NCI-H128 (cell line): Measurements from ENCODE around the gene MYO3B.

Source experiments
- DNase-seq: peaks from one replicate; lab custom pipeline; 2025; ENCODE audit not compliant: unreplicated experiment; lab: John Stamatoyannopoulos, UW

MYO3B gene, protein sequence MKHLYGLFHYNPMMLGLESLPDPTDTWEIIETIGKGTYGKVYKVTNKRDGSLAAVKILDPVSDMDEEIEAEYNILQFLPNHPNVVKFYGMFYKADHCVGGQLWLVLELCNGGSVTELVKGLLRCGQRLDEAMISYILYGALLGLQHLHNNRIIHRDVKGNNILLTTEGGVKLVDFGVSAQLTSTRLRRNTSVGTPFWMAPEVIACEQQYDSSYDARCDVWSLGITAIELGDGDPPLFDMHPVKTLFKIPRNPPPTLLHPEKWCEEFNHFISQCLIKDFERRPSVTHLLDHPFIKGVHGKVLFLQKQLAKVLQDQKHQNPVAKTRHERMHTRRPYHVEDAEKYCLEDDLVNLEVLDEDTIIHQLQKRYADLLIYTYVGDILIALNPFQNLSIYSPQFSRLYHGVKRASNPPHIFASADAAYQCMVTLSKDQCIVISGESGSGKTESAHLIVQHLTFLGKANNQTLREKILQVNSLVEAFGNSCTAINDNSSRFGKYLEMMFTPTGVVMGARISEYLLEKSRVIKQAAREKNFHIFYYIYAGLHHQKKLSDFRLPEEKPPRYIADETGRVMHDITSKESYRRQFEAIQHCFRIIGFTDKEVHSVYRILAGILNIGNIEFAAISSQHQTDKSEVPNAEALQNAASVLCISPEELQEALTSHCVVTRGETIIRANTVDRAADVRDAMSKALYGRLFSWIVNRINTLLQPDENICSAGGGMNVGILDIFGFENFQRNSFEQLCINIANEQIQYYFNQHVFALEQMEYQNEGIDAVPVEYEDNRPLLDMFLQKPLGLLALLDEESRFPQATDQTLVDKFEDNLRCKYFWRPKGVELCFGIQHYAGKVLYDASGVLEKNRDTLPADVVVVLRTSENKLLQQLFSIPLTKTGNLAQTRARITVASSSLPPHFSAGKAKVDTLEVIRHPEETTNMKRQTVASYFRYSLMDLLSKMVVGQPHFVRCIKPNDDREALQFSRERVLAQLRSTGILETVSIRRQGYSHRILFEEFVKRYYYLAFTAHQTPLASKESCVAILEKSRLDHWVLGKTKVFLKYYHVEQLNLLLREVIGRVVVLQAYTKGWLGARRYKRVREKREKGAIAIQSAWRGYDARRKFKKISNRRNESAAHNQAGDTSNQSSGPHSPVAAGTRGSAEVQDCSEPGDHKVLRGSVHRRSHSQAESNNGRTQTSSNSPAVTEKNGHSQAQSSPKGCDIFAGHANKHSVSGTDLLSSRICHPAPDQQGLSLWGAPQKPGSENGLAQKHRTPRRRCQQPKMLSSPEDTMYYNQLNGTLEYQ (N-terminal part only)

DNA sequence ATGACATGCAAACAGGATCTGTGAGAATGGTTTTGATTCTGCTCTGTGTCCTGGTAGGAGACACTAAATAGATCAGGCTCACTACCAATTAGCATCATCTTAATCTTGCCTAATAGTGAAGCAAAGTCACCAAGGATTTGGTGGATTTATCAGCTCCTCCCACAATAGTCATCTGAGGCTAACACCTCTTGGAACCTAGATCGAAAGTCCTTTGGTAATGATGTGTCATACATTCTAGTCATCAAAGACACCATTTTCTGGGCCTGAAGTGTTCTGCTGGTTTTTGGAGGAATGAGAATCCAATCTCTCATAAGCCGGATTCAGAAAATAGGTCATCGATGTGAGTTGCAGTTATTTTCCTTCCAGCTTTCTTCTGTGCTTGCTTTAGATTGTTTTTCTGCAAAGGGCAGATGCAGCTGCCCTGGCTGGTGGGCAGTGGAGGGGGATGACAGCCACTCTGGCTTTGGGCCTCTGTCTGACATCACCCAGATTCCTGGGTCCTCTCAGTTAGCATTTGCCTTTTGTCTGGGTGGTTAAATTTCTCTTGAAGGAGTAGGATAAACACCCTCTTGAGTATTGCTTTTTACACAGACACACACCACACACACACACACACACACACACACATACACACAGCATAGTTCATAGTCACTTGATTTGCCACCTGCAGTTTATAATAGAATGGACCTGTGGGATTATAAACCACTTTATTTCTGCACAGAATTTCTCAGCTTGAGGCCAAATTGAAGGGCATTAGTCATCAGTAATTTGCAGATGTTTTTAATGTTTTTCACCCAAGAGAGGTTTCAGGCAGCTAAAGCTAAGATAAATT is at the start of gene MYO3B:
Gene MYO3B (plus strand): TSS at position 198 of the 832 bp plus-strand sequence. CDS start 141 bp downstream, at position 339.
- no peak for DNase-seq

DNA sequence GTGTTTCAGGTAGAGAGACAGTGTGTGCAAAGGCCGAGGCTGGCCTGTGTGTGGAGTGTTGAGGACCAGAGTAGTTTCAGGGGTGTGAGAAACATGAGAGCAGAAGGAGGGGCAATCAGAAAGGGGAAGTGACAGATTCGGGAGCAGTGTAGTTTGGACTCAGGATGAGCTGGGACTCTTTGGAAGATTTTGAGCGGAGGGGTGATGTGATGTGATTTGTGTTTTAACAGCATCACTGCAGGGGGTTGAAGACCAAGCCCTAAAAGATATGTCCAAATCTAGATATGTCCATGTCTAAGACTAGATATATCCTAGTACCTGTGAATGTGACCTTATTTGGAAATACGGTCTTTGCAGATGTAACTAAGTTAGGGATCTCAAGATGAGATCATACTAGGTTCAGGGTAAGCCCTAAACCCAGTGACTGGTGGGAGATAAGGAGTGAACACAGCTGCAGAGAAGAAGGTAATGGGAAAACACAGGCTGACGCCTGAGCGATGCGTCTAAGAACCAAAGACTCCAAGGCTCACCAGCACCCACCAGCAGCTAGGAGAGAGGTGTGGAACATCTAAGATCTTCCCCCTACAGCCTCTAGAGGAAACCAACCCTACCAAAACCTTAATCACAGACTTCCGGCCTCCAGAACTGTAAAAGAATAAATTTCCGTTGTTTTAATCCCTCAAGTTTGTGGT is 38.5 kb upstream of the MYO3B start:
- DNase-seq: no peak

DNA sequence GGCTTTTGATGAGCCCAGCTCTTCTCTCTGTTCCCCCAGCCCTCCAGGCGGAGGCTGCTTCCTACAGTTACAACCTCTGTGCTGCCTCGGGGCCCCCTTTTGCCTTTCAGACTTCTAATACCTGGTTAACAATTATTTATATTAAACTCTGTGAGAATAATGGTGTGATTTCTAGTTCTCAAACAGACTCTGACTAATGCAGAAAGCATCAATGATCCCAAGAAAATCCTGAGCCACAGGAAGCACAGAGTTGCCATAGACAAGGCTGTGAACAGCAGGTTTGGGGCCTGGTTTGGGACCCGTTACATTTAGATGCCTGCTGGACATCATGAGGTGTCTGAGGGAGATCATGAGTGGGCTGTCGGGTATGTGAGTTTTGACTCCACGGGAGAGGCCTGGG is 37.4 kb upstream of the MYO3B start:
- no peak for DNase-seq

DNA sequence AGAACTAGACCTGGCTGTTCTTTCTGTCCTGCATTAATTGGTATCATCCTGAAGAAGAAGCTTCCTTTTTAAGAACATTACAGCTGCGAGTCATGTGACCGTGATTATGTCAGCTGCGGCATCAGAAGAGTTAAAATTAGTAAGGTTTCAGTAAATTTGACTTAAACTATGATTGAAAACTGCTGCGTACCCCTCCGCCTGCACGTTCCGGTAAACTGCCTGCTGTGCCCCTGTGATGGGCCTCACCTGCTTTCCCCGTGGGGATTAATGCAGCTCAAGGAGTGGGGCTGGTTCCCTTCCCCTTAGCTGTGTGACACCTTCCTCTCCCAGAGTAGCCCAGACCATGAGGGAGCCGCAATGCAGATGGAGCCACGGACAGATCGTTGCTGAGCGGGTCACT is 36.1 kb upstream of the MYO3B start:
- no peak for DNase-seq

DNA sequence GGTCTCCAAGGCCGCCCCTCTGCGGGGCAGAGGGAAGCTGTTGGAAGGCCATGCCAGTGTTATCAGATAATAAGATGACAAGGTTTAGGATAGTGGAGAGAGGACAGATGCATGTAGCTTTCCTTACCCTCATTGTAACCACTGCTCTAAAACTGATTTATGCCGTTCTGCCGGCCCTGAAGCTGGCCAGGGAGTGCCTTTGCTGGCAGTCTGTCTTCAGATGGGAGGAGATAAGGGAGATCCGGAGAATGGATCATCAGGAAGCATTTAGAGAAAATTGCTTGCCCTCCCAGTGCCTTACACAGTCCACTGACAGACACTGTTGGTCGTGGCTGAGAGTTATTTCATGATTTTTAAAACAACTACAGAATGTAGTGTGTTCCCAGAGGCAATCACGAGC is 35.4 kb upstream of the MYO3B start:
- DNase-seq: no peak

DNA sequence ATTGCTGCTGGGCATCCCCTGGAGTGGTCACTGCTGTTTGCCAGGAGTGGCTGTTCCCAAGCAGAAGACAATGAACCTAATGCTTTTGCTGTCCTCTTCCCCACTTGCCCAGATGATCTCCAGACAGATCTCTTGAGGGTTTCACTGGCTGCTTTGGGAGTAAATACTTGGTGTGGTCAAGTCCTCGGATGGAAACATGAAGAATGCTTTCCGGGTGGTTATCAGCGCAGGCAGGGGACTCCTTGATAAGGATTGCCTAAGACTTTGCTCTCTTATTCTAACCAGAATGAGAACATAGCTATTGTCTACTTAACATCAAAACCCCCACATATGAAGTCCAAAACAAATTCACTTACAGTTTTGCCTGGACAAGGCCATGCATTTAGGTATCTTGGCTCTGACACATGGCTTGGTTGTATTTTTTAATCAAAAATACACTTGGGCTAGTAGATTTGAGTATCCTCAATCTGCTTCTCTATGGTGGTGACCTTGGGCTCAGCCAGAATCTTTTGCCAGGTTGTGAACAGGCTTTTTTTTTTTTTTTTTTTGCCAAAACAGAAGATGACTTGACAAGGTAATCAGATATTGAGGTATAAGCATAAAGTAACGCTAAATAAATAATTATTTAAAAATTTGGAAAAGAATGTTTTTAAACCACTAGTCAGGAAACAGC is 34.8 kb upstream of the MYO3B start:
- DNase-seq: no peak

DNA sequence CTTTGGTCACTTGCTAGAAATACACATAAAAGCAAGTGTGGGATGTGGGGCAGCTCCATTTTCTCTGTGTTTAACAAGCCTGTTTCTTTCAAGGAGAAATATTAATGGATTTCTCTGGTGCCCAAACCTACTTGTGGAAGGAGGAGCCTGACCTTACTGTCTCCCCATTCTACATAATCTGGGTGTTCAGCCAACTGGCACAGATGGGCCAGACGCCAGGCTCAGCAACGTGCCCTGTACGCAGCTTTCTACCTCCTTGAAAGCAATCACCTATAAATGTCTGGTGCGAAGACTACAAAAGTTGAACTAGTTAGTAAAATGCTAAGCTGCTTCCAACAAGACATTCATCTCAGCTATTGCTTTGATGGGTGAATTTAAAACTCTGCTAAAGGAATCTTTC is 33.2 kb upstream of the MYO3B start:
- DNase-seq: no peak

DNA sequence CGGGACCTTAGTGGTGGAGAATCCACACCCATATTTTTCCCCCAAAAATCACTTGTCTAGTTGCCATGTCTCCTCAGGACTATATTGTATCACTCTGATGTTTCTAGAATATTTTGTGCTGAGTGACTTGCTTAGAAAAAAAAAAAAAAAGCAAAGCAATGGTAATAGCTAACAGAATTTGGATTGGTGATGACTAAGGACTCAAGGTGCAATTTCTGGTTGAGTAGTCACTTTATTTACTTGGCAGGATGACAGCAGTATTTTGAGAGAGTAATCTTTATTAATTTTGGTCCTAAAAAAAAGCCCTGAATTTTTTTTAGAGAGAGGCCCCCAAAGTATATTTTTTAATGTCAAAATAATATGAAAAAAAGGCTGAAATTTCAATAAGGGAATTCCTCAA is 32.8 kb upstream of the MYO3B start:
- no peak for DNase-seq

DNA sequence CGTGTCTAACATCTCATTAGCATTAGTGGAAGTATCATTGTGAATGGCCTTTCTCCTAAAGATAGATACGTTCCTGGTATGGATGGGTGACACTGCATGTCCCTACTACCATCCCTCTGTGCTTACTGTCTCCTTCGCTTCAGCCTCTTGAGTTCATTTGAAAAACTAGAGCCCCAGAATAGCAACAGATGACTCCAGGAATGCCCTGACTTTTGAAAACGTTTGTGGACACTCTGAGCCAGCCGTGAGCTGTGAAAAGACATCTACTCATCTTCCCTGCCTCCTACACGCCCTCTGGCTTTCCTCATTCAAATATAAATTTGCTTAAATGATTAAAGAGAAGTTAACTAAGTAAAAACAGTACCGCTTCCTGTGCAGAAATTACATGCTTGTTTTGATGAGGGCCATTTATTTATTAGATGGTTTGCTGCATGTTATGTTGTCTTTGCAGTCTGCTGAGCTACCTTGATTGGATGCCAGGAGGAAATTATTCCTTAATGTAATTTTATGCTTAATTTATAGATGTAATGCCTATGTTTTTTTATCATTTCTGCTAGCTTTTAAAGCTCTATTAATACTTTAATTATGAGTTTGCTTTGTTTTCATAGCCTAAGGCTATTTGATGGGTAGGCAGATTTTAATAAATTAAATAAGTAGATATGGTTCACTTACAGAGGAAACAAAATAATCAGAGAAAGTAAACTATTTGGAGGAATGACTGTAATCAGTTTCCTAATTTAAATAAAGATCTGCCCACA is 32.1 kb upstream of the MYO3B start:
- no peak for DNase-seq

DNA sequence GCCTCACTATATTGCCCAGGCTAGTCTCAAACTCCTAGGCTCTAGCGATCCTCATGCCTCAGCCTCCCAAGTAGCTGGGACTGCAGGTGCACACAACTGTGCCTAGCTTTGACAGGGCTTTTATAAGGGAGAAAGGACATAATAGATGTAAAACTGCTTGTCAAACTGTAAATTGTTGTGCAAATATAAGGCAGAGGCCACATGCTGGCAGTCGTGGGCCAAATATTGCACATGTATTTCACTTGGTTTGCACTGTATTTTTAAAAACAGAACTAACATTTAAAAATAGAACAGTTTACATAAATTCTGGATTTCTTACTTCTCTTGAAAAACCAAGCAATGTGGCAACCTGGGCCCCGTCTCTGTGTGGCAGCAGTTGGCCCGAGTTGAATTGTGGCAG is 31.2 kb upstream of the MYO3B start:
- no peak for DNase-seq

DNA sequence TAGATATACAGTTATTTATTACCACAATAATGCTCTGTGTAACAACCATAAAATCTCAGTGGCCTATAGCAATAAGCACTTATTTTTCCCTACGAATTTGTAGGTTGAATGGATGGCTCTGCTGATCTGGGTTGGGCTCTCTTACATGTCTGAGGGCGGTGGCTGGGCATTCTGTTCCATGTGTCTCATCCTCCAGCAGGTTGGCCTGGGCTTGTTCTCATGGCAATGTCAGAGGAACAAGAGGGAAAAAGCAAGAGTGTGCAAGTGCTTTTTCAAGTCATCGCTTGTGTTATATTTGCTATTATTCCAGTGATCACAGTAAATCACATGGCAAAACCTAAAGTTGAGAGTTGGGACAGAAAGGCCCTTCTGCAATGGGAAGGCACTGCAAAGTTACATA is 30.4 kb upstream of the MYO3B start:
- no peak for DNase-seq

DNA sequence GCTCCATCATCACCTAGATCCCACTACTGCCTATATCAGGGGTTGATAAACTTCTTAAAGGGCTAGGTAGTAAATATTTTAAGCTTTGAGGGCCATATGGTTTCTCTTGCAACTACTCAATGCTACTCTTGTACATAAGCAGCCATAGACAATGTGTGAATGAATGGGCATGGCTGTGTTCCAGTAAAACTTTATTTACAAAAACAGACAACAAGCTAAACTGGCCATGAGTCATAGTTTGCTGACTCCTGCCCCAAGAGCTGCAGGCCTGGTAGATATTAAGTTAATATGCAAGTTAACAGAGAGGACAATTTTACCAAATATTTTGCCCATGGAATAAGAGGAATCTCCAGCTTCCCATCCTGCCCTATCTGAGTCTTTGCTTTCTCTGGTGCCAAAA is 29.8 kb upstream of the MYO3B start:
- DNase-seq: no peak

DNA sequence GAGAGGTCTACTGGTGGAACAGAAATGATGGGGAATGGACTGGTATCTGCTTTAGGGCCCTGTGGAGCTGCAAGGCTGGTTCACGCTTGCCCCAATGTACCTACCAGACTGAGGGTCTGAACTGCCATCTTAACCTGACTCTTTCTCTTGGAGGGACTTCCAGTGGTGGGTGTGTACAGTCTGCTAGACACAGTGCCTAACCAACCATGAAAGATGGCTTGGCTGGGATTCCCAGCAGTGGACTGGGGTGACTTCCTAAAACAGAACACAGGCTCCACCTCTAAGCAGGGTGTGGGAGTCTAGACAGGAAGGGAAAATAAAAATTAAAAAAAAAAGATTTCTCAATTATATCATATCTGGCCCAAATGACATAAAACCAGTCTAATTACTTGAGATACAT is 25.5 kb upstream of the MYO3B start:
- no peak for DNase-seq

DNA sequence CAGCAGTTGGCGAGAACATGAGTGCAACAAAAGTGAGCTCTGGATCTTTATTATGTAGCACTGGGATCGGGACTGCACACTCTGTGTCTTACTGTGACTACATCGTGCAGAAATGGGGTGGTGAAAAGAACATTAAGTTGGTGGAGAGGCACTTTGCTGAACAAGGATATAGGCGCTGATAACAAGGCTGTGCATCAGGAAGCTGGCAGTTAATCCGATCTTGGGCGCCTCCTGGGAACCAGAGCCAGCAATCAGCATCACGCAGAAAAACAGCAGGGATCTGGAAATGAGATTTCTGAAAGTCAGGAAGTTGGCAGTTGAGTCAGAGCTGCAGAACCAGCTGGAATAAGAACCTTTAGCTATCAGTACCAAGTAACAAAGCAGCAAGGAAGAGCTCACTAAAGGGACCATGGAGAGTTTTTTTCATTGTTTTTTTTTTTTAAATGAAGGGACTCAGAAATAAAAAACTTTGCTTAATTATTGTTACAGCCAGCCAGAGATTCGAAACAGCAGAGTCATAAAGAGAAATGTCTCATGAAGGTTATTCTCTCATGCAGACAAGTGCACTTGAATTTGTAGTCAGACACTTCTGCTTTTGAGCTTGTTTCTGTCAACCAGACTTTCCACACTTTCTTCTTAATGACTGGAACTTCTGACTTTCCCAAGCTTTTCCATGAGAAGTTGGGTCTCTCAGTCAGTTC is 22.8 kb upstream of the MYO3B start:
- no peak for DNase-seq

DNA sequence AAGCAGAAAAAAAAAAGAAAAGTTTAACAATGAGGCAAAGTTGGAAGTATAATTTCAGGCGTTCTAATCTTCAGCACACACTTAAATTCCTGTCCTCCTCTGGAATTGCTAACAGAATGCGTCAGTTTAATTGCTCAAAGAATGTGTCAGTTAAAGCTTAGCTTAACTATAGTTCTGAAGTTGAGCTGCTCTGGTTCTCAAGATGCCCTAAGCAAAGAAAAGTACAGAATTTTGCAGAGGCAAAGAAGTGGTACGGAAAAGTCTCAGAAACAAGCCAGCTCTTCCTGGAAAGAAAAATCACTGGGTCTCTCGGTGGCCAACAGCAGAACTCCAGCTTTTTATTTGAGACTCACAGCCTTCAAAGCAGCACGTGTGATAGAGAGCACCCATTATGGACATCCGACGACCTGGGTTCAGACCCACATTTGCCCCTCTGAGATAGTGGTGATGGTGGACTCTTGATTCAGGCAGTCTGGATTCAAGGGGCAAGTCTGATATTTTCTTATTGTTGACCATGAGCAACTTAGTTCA is 22.2 kb upstream of the MYO3B start:
- no peak for DNase-seq

DNA sequence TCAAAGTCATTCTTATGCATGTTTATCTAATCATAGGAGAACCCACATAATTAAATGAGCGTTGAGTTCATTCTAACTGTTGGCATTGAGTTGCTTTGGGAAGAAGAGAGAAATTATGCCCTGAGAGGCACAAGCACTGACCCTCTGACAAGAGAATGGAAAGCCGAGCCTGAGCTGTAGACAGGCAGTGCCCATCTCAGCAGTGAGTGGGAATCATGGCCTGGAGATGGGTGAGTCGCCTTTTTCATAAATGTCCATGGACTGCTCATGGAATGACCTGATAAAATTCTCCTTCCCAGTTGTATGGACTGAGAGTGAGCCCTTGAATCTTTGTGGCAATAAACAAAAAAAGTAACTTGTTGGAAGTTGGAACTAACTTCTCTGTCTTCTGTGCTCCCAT is 21.4 kb upstream of the MYO3B start:
- no peak for DNase-seq

DNA sequence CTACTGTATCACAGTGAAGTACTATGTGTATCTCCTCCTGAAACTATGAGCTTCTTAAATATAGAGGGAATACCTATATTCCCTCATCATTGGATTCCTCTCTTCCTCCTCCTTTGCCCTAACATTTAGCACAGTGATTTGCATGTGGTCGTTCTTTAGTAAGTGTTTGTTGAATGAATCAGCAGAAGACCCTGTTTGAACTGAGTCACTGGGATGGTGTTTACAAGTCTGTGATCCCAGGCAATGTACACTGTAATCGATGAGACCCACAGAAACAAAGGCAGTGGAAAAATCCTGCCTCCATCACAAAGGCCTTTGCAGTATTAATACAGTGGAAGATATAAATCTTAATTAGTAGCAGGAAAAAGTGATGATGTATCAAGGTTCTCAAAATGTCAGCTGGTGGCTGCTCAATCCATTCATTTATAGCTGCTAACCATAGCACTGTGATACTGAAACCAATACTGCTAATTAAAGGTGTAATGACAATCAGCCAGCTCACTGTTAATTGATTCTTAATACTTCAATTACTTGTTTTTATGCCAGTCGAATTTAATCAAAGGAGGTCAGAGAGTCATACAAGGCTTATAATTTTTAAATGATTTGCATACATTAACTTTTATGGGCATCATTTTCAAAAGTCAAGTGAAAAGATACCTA is 20.8 kb upstream of the MYO3B start:
- DNase-seq: no peak
